RPMI8226 (cell line): ENCODE results near the gene ARHGAP22.
A peak's percentile ranks its signal among the peaks of the same experiment; 100 is the strongest.

ENCODE experiments used
- DNase-seq: peaks from one replicate; pipeline ENCODE4 v3.0.0-alpha.2; 2015

Gene ARHGAP22

DNA sequence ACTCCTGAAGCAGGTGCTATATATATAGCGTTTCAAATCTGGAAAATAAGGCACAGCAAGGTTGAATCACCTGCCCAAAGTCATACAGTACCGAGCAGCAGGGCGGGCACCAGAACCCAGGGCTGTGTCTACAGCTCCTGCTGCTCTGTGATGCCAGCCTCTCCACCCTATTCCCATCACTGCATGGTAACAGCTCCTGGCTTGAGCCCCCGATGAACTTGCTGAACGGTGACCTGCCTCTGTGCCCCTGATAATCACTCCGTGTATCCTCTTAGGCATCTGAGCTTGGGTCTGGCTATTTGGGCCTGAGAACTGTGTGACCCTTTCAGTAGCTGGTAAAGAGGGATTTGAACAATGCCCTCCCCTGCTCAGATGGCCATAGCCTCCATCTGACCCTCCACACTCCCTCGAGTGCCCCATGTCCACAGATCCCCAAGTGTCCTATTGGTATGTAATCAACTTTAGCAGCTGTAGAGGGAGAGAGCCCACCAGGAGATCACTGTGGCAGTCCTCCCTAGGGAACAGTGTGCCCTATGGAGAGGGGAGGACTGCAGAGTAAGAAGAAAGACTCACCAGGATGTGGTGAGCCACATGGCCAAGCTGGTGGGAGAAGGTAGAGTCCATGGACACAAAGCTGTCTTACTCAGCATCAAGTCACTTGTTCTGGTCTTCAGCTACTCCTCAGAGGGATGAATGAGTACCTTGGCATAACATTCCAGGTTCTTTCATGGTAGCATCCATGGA lies 1.1 kb upstream of the ARHGAP22 start:
- no peak for DNase-seq

DNA sequence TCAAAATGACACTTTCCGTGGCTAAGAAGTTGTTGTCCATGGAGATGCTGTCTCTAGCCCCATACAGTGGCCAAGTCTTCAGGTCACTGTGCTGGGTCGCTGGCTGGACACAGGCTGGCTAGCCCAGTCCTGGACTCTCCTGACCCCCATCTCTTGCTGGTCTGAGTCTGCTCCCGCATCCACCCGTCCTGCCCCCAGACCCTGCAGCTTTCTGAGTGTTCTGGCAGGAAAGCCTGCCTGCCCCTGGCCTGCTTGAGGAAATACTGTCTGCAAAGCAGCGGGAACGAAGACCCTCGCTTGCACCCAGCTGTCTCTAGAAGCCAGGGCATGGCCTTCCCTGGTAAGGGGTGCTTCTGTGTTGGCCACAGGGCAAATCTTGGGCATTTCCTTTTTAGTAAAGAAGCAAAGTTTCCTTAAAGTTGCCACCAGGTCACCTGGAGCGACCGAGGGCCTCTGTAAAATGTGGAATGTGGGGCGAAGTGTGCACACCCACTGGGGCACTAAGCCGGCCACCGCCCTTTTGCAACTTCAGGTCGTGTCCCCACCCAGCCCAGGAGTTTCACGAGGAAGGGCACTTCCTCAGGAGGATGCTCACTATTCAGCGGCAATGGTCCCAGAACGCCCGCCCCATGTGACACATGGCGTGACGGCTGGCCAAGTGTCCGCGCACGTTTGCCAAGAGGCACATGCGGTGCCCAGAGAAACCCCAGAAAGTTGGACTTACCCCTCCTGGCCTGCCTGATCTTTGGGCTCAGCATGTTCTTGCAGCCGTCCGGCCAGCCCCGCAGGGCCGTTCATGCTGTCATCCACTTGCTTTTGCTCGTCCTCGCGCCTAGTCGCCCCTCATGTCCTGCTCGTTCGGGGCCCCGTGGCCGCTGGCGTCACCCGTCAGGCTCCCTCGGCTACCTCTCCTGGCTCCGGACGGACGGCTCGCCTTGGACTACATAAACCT lies 558 bp downstream of the ARHGAP22 start:
- peak; percentile 30 for DNase-seq

DNA sequence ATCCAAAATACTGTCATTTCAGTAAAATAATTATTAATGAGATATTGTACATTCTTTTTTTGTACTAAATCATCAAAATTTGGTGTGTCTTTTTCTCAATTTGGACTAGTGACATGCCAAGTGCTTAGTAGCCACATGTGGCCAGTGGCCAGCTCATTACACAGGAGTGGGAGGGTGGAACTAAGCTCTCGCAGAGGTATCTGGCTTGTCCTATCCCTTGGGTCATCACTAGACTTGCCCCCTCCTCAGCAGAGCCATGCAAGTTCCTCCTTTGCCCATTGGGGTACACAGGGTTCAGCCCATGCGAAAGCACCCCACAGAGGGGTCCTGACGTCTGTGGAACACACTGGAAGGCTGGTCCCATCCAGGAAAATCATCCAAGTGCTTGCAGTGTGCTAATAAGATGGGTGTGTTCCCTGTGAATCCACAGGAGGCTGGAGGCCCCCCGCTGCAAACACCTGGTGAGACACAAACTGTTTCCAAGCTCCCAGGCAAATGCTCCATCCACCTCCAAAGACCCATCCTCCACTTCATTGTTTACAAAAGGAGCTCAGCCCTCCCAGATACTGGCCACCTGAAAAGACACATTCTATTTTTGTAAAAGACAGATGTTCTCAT lies 1.3 kb downstream of the ARHGAP22 start:
- DNase-seq: no peak

DNA sequence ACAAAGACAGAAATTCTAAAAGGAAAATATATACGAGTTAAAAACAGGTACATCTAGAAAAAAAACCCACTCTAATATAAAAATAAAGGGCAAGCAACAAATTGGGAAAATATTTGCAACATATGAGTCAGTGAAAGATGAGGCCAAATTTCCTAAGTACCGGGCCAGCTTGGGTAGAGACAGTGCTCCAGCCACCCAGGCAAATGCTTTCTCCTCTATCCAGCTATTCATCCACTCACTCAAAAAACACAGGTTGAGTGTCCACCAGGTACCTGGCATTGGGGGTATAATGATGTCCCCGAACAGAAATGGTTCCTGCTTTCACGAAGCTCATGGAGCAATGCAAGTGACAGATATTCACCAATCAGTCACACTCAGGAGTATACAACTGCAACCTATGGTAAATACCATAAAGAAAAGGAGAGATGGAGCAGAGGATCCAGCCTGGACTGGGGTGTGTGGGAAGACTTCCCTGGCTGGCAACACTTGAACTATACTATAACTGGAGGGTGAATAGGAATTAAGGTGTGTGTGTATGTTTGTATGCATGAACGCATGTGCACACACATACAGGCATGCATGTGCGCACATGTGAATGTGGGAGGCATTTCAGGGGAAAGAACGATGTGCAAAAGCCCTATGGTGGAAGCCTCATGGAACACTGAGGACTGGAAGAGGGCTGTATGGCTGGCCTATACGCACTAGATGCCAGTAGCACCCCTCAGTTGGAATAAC lies 2.3 kb downstream of the ARHGAP22 start:
- no peak for DNase-seq

DNA sequence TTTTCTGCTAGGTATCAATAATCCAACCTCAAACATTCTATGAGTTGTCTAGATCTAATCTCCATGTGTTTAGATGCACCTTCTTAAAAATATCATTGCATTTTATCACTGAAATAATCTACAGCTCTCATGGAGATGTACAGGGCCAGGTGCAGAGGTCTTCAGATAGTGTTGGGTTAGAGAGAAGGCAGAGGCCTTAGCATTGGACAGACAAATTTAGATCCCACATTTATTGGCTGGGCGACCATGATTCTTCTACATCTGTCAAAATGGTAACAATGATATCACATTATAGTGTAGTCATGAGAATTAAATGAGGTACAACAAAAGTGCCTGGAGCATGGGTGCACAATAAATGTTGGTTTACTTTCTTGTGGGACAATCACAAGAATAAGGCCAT lies 3.1 kb downstream of the ARHGAP22 start:
- no peak for DNase-seq

DNA sequence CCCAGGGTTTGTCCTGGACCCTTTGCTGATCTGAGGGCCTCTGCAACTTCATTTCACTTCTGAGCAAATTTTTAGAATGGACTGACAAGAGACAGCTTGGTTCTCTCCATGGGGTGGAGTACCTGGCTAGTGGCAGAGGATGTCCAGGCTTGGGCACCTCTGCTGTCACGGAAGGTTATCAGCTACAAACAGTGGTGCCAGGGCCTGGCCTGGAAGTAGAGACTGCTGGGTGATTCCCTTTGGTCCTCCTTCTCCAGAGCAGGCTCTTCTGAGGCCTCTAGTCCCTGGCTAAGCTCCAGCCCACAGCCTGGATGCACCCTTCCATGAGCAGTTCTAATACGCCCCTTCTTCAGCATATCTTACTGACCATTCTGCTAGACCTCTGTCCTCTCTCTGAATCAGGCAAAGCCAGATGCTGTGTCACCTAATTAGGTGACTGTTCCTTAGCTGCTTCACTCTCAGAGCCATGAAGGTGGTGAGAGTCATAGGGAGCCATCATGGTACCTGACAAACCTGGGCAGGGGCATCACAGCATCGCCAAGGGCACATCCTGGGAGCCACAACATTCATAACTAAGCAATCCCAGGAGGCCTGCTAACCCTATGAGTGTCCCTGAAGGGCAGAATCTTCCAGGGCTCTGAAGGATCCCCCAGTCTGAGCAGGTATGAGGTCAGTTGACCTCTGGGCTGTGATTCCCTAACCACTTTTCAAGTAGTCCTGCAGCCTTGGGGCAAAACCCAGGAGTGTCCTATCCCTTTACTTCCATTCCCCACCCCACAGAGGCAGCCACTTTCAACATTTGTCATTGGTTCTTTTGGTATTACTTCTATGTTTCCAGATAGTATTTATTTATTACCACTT lies 4.0 kb downstream of the ARHGAP22 start:
- no peak for DNase-seq

DNA sequence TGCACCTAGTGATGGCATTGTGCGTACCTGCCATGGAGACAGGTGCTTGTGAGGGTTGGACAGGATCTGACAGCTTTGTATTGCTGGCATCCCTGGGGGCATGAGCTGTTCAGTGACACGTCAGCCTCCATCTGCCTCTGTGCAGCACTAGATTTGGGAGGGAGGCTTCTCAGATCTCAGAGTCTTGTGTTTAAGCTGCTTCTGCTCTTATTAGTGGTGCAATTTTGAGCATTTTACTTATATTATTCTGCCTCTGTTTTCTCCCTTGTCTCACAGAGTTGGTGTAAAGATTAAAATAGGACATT lies 5.1 kb downstream of the ARHGAP22 start:
- DNase-seq: no peak

DNA sequence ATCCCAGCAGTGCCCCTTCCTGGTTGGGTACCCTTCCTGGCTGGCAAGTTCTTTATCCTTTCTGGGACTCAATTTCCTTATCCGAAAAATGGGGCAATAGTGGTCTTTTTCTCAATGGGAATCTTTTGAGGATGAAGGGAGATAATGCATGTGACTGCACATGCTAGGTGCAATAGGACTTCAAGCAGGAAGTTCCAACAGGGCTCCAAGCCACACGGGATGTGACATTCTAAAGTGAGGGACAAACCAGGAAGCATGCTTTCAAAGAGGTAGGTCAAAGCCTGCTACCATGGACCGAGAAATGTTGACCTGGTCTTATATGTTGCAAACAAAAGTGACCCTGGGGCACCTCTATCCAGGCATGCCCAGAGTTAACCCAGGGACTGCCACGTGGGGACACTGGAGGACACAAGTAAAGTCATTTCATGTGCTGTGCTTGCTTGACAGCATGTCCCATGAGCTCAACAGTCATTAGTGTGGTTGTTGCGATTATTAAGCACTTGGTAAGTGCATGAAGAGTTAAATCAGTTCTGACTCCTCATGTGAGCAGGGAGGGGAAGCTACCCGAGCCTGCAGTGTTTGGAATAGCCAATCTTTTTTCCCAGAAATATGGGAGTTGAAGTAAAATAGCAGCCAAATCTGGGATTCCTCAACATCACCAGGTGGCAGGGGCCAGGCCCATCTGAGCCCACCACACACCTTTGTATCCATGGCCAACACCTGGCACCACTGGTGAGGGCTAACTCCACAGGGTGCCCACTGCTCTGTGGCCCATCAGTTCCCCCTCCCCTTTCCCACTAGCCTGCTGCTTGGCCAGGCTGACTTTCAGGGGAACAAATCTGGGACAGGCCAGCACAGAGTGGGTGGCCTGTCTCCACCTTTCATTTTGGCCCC lies 5.7 kb downstream of the ARHGAP22 start:
- DNase-seq: no peak

DNA sequence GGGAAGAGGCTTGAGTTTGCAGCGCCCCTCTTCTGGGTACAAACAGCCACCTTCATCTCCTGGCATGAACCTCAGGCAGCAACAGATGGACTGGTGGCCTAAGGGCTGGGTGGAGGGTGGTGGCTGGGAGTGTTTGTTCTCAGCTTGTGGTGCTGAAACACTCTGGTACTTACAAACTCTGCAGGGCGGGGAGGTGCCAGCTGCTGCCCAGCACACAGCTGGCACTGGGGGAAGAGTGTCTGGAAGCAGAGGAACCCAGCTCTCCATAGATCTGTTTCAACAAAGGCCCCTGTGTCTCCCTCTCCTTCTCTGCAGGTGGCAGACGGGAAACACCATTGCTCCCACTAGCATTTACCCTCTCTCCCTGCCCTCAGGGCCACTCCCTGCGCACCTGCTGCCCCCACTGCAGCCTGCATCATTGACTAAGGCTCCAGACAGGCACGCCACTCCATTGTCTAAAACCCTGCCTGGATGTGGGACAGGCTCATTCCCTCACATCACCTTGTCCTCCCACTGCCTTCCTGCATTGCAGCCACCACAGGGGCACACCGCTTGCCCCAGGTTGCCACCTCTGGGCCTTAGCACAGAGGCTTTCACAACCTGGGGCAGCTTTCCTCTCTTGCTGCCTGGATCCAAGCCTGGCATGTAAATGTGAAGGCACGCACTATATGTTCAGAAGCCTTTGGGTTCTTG lies 6.5 kb downstream of the ARHGAP22 start:
- peak; percentile 43 for DNase-seq

DNA sequence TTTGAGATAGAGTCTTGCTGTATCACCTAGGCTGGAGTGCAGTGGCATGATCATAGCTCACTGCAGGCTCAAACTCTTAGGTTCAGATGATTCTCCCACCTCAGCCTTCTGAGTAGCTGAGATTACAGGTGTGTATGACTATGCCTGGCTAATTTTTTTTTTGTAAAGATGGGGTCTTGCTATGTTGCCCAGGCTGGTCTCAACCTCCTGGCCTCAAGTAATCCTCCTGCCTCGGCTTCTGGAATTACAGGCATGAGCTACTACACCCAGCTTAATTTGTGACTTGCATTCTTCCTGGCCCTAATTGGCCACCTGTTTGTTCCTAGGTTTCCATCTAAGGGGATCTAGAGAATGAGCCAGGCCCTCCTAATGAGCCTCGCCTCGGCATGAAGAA lies 9.3 kb downstream of the ARHGAP22 start:
- no peak for DNase-seq

DNA sequence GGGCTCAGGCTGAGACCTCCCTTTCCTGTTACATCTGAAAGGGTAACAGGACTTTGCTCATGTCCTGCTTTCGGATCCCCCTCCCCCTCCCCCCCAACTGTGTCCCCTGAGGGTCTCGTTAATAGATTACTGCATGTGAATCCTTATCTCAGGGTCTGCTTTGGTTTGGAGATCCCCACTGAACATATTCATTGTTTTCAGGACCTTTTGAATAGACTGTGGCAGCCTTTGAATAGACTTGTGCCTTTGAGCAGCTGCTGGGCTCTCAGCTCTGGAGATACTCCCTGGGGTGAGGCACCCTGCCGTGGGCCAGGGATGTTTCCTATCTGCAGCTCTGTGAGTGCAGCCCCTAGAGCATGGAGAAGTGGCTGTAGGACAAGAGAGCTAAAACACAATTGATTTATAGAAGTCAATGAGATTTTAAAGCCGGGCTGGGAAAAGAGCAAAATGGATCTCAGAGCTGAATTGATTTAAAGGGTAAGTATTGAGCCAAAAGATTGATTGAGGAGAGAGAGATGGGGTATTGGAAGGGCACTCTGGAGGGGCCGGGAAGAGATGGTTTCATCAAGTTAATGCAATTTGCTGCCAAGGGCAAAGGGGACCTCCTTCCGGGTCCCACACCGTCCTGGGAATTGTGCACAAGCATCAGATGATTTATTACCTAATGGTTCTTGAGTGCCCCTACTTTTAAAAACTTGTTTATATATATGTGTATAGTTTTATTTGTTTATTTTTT lies 9.9 kb downstream of the ARHGAP22 start:
- no peak for DNase-seq

DNA sequence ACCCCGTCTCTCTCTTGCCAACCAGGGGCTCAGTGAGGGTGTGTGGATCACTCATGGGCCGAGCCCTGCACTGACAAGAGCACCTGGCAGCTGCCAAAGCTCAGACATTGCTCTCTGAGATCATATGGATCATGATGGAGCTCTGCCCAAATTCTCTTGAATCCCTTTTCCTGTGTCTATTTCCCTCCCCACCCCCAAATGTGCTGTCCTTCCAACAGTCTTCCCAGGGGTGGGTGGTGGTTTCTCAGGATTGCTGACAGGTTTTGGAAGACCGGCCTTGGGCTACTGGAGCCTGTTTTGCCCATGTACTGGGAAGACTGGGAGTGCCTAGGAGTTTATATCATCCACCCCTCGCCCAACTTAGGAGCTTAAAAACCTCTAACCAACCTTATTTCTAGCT lies 10.5 kb downstream of the ARHGAP22 start:
- no peak for DNase-seq

DNA sequence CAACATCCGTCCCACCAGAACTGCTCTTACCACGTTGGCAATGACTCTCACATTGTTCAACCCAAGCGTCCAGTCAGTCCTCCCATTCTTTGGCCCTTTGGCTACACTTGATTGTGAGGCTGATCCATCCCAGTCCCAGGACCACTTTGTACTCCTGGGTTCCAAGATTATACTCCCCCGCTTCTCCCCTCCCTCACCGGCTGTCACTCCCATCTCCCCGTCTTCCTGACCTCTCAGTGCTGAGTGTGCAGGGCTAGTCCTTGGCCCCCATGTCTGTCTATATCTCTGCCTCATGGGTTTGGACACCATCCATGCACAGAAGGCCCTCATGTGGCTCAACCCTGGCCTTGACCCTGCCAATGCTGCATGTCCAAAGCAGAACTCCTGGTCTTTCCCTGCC lies 12.5 kb downstream of the ARHGAP22 start:
- no peak for DNase-seq

DNA sequence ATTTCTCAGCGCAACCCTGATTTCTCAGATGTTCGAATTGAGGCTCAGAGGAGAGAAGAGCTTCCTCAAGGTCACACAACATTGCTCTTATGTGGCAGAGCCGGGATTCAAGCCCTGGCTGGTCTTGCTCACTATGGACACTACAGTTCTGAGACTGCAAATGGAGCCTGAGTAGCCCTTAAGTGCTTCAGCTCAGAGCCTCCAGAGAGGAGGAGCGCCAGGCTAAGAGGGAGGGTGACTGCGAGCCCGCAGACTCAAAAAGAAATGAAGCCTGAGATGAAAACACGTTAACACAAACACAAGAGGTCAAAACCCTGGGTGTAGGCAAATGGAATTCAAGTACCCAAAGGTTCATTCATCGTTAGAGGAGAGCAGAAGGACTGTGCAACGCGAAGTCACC lies 13.9 kb downstream of the ARHGAP22 start:
- DNase-seq: no peak

DNA sequence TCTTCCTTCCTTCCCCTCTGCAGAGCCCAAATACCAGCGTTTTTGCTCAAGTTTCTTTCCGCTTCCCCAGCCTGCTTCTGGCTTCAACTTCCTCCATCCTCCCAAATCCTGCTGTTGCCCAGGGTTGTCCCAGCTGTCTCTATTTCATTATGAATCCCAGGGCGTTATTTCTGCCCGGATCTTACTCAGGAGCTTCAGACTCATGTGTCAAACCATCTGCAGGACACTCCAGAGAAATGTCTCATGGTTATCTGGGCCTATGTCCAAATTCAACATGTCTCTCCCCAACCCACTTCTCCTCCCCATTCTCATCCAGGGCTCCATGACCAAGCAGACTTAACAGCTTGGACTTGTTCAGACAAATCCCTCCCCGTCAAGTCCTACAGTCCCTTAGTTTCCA lies 15.6 kb downstream of the ARHGAP22 start:
- no peak for DNase-seq

DNA sequence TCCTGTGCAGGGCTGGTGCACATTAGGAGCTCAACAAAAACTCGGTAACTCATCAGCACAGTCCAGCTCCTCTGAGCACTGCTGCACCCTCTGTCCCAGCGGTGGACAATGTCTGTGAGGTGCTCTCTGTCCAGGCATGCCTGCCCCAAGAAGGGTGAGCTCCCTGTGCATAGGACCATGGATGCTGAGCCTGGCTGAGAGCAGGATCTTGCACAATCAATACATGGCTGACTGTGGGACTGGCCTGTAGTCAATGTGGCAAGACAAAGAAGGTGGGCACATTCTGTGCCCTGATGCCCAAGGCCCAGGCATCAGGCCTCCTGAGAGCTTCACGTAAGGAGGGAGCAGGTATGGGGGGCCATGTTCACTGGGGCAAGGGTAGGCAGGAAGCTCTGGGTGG lies 17.1 kb downstream of the ARHGAP22 start:
- no peak for DNase-seq

DNA sequence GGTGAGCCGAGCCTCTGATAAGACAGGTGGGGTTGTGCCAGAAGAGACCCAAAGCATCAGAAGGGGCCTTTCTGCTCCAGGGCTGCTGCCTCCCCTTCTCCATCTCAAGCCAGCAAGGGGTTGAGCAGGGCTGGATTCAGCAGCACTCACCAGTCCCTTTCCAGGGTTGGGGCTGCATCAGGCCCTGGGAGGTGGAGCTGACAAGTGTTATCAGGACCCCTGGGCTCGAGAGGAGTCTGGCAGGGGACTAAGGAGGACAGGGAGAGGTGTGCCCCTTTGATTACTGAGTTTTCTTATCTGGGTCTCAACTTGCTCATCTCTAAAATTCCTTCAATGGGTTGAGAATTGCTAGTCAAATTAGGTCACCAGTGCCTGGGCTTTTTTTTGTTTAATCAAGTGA lies 17.8 kb downstream of the ARHGAP22 start:
- DNase-seq: no peak

DNA sequence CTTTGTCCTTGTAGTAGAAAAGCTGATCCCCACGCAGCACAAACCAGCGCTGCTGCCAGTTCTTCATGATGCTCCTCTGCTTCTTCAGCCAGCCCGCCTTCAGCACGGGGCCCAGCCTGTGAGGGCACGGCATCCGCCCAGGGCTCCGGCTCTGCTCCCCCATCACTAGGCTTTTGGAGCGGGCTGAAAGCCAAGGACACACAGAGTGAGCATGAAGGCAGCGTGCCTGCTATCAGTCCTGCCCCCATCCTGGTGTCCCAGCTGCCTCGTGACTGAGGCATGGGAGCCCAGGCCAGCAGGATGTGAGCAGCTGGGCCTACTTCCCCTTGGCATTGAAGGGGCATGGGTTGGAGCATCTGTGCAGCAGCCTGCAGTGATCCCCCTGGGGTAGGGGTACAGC lies 21.9 kb downstream of the ARHGAP22 start:
- no peak for DNase-seq

DNA sequence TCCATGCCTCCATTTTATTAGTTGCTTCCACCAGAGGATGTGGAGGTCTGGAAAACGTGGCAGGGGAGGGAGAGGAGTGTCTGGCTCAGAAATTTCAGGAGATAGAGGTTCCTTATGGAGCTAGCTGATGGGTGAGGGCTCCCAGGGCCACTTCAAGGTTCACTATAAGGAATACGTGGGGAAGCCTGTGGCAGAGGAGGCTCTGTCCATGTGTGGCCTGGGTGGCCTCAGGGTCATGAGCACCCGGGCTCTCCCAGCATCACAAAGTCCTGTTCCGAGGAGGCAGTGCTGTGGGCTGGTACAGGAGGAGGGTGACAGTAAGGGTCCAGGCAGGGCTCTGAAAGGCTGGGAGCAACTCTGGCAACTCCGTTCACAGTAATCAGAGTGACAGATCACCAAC lies 24.6 kb downstream of the ARHGAP22 start:
- DNase-seq: no peak
